A549 (cell line): ENCODE measurements around the gene C19orf12. TPM values are rescaled to one million over a fixed set of nuclear protein-coding genes. Genes with fewer than 3 reads are reported as not detected.

Source experiments
- ATAC-seq, 2 experiments: fragments of 200-7000 bp in 1 of 2; fragments of >200 bp in 1 of 2; cut with Nextera tagmentation in 1 of 2; cut with Tn5 transposase in 1 of 2; 3 replicates each; pipeline versions ENCODE4 v1.8.0 to v1.9.1; 2018 to 2020; ENCODE audit warnings: mild to moderate bottlenecking in 1 of 2, moderate library complexity in 1 of 2
- CTCF ChIA-PET: fragments of 300-600 bp; sonication (Branson Sonifier 250); formaldehyde crosslinking; extraction: SDS; loops from one replicate; lab custom pipeline; 2021; ENCODE audit warnings: antibody characterized with exemption, inconsistent platforms; lab: Yijun Ruan, JAX
- POLR2A ChIA-PET: fragments of 350-600 bp; formaldehyde crosslinking; extraction: SDS; loops from one replicate; lab custom pipeline; 2021; ENCODE audit warnings: antibody characterized with exemption, inconsistent platforms; lab: Yijun Ruan, JAX
- DNase-seq, 2 experiments: peaks; one replicate each; pipeline versions ENCODE4 v3.0.0 to v3.0.0-alpha.2; 2011 to 2016; ENCODE audit warnings: low read depth in 1 of 2, low spot score in 1 of 2
- FAIRE-seq: peaks from 2 replicates; lab custom pipeline; 2011; peaks lifted over from hg19 to GRCh38; lab: Jason Lieb, UNC
- H3K27ac ChIP-seq, 2 experiments: fragments of >200 bp; sonication (Bioruptor Twin); formaldehyde crosslinking; 3 replicates each; pipeline ENCODE4 v1.5.1; 2016 to 2017
- H3K4me1 ChIP-seq: fragments of >200 bp; sonication (Bioruptor Twin); formaldehyde crosslinking; 3 replicates; pipeline ENCODE4 v1.6.1; 2016
- H3K4me2 ChIP-seq: fragments of >200 bp; sonication (Bioruptor Twin); formaldehyde crosslinking; 3 replicates; pipeline ENCODE4 v1.6.1; 2016
- H3K4me3 ChIP-seq: fragments of >200 bp; sonication (Bioruptor Twin); formaldehyde crosslinking; 3 replicates; pipeline ENCODE4 v1.5.1; 2016
- H3K9me3 ChIP-seq: fragments of >200 bp; sonication (Bioruptor Twin); formaldehyde crosslinking; 3 replicates; pipeline ENCODE4 v1.6.1; 2016
- ATOH8 ChIP-seq: fragments of 250-450 bp; sonication (Bioruptor Pico); IDR thresholded peaks from 2 replicates; pipeline ENCODE4 v1.5.0; 2020; ENCODE audit warnings: low read depth, mild to moderate bottlenecking, moderate library complexity
- BCL3 ChIP-seq: fragments of >200 bp; sonication (Bioruptor Twin); formaldehyde crosslinking; IDR thresholded peaks from 3 replicates; pipeline ENCODE4 v1.6.1; 2016
- BHLHE40 ChIP-seq: IDR thresholded peaks from 2 replicates; pipeline ENCODE4 v1.6.1; 2012; ENCODE audit warnings: low read depth, low read length, inconsistent platforms
- CBX2 ChIP-seq: fragments of 200-600 bp; sonication (generic); IDR thresholded peaks from 2 replicates; pipeline ENCODE4 v1.6.1; 2016; ENCODE audit warnings: low read depth, mild to moderate bottlenecking, borderline replicate concordance
- CEBPB ChIP-seq, 2 experiments: fragments of >200 bp in 1 of 2; sonication (Bioruptor Twin) in 1 of 2; formaldehyde crosslinking in 1 of 2; IDR thresholded peaks; 2 replicates each; pipeline ENCODE4 v1.6.1; 2012 to 2016
- CHD2 ChIP-seq: fragments of 150-350 bp; IDR thresholded peaks from 2 replicates; pipeline ENCODE4 v1.6.1; 2014; ENCODE audit warnings: low read length; ENCODE audit not compliant: partially characterized antibody
- E2F6 ChIP-seq: IDR thresholded peaks from 2 replicates; pipeline ENCODE4 v1.6.1; 2012; ENCODE audit warnings: low read depth, borderline replicate concordance
- EP300 ChIP-seq, 2 experiments: fragments of >200 bp; sonication (Bioruptor Twin); formaldehyde crosslinking; IDR thresholded peaks; 2 replicates in 1 of 2; 3 replicates in 1 of 2; pipeline ENCODE4 v1.6.1; 2016 to 2017
- ESRRA ChIP-seq: fragments of 150-350 bp; IDR thresholded peaks from 2 replicates; pipeline ENCODE4 v1.6.1; 2014; ENCODE audit warnings: mild to moderate bottlenecking, low read length, borderline replicate concordance
- FOSB ChIP-seq: fragments of 250-450 bp; sonication (Bioruptor Pico); IDR thresholded peaks from 2 replicates; pipeline ENCODE4 v1.5.0; 2020; ENCODE audit warnings: mild to moderate bottlenecking, moderate library complexity
- FOSL2 ChIP-seq, 2 experiments: fragments of 450-650 bp in 1 of 2; fragments of >200 bp in 1 of 2; sonication (Bioruptor Twin) in 1 of 2; formaldehyde crosslinking; IDR thresholded peaks; 2 replicates each; pipeline versions ENCODE4 v1.5.0 to v1.6.1; 2016 to 2020; ENCODE audit warnings: mild to moderate bottlenecking in 1 of 2, moderate library complexity in 1 of 2
- FOXS1 ChIP-seq: fragments of 250-450 bp; sonication (Bioruptor Pico); IDR thresholded peaks from 2 replicates; pipeline ENCODE4 v1.5.0; 2020; ENCODE audit warnings: mild to moderate bottlenecking, moderate library complexity
- HDAC2 ChIP-seq: fragments of 200-600 bp; sonication (generic); IDR thresholded peaks from 2 replicates; pipeline ENCODE4 v1.6.1; 2016
- HES2 ChIP-seq: fragments of >200 bp; sonication (Bioruptor Twin); formaldehyde crosslinking; IDR thresholded peaks from 2 replicates; pipeline ENCODE4 v1.6.1; 2016
- HMGXB4 ChIP-seq: fragments of 250-450 bp; sonication (Bioruptor Pico); IDR thresholded peaks from 2 replicates; pipeline ENCODE4 v1.5.0; 2021; ENCODE audit warnings: mild to moderate bottlenecking, moderate library complexity, borderline replicate concordance
- HOXA7 ChIP-seq: fragments of 250-450 bp; sonication (Bioruptor Pico); IDR thresholded peaks from 2 replicates; pipeline ENCODE4 v1.5.0; 2020; ENCODE audit warnings: mild to moderate bottlenecking, moderate library complexity
- HOXB5 ChIP-seq: fragments of 250-450 bp; sonication (Bioruptor Pico); IDR thresholded peaks from 2 replicates; pipeline ENCODE4 v1.5.0; 2020; ENCODE audit warnings: mild to moderate bottlenecking, moderate library complexity
- JUN ChIP-seq, 2 experiments: fragments of >200 bp; sonication (Bioruptor Twin); formaldehyde crosslinking; IDR thresholded peaks; 2 replicates in 1 of 2; 3 replicates in 1 of 2; pipeline ENCODE4 v1.6.1; 2016 to 2017
- KDM1A ChIP-seq: fragments of 200-600 bp; sonication (generic); IDR thresholded peaks from 2 replicates; pipeline ENCODE4 v1.6.1; 2016; ENCODE audit warnings: low read depth, mild to moderate bottlenecking
- KDM5A ChIP-seq: fragments of 200-600 bp; sonication (generic); IDR thresholded peaks from 2 replicates; pipeline ENCODE4 v1.6.1; 2016; ENCODE audit warnings: antibody characterized with exemption, mild to moderate bottlenecking
- MYC ChIP-seq: IDR thresholded peaks from 2 replicates; pipeline ENCODE4 v1.6.1; 2012; ENCODE audit warnings: mild to moderate bottlenecking, inconsistent platforms, low read length, improper control_type of control experiment, borderline replicate concordance
- NFE2L2 ChIP-seq: fragments of 150-350 bp; conservative IDR thresholded peaks from 2 replicates; pipeline ENCODE4 v1.6.1; 2014; ENCODE audit warnings: low read length
- PHF8 ChIP-seq: fragments of 200-600 bp; sonication (generic); IDR thresholded peaks from 2 replicates; pipeline ENCODE4 v1.6.1; 2016; ENCODE audit warnings: low read depth, mild to moderate bottlenecking, antibody characterized with exemption, moderate library complexity, borderline replicate concordance
- POLR2A ChIP-seq: IDR thresholded peaks from 2 replicates; pipeline ENCODE4 v1.6.1; 2012; ENCODE audit warnings: mild to moderate bottlenecking, low read length
- POLR2AphosphoS2 ChIP-seq: conservative IDR thresholded peaks from 2 replicates; pipeline ENCODE4 v1.6.1; 2012; ENCODE audit warnings: low read length, improper control_type of control experiment, inconsistent platforms
- RARB ChIP-seq: fragments of 250-450 bp; sonication (Bioruptor Pico); IDR thresholded peaks from 2 replicates; pipeline ENCODE4 v1.8.0; 2021; ENCODE audit warnings: mild to moderate bottlenecking, moderate library complexity
- RCOR1 ChIP-seq: fragments of 150-350 bp; IDR thresholded peaks from 2 replicates; pipeline ENCODE4 v1.6.1; 2014; ENCODE audit warnings: antibody characterized with exemption, low read length, low read depth
- RFX5 ChIP-seq: fragments of 450-650 bp; IDR thresholded peaks from 2 replicates; pipeline ENCODE4 v1.7.1; 2014; ENCODE audit warnings: antibody characterized with exemption, mild to moderate bottlenecking, moderate library complexity
- RNF2 ChIP-seq: fragments of 200-600 bp; sonication (generic); IDR thresholded peaks from 2 replicates; pipeline ENCODE4 v1.6.1; 2016; ENCODE audit warnings: low read depth, mild to moderate bottlenecking, antibody characterized with exemption, moderate library complexity, borderline replicate concordance
- SREBF2 ChIP-seq: fragments of 450-650 bp; IDR thresholded peaks from 2 replicates; pipeline ENCODE4 v1.6.1; 2014; ENCODE audit warnings: mild to moderate bottlenecking, moderate library complexity
- TFCP2L1 ChIP-seq: fragments of 250-450 bp; sonication (Bioruptor Pico); IDR thresholded peaks from 2 replicates; pipeline ENCODE4 v1.5.0; 2021; ENCODE audit warnings: mild to moderate bottlenecking
- TP53 ChIP-seq: fragments of 250-450 bp; sonication (Bioruptor Pico); IDR thresholded peaks from 2 replicates; pipeline ENCODE4 v1.5.0; 2021; ENCODE audit warnings: mild to moderate bottlenecking, moderate library complexity
- USF2 ChIP-seq: fragments of 450-650 bp; IDR thresholded peaks from 2 replicates; pipeline ENCODE4 v1.6.1; 2014; ENCODE audit warnings: antibody characterized with exemption
- ZC3H11A ChIP-seq: fragments of 450-650 bp; IDR thresholded peaks from 2 replicates; pipeline ENCODE4 v1.6.1; 2014; ENCODE audit warnings: antibody characterized with exemption, mild to moderate bottlenecking
- ZNF302 ChIP-seq: fragments of 250-450 bp; sonication (Bioruptor Pico); IDR thresholded peaks from 2 replicates; pipeline ENCODE4 v1.9.0; 2021; ENCODE audit warnings: inconsistent platforms, mild to moderate bottlenecking, moderate library complexity
- ZSCAN20 ChIP-seq: fragments of 250-450 bp; sonication (Bioruptor Pico); IDR thresholded peaks from 2 replicates; pipeline ENCODE4 v1.8.0; 2022; ENCODE audit warnings: mild to moderate bottlenecking, moderate library complexity
- WGBS: methylation state at CpG from one replicate; pipeline ENCODE4 v1.1.6; 2017; ENCODE audit errors: missing lambda C conversion rate; 5-methylcytosine and 5-hydroxymethylcytosine counted together
- polyA minus RNA-seq: library from RNA; depleted of rRNA, polyadenylated mRNA; stranded (reverse); fragments of >200 nt; gene quantifications from 2 replicates; pipeline ENCODE4 v1.2.3, GENCODE V29; 2011; rRNA and poly(A)+ RNA removed
- polyA plus RNA-seq, 4 experiments: library from polyadenylated mRNA; depleted of rRNA in 3 of 4; stranded (reverse); fragments of >200 nt; fragmentation: RNase III in 1 of 4; extraction: RNeasy Plus Mini Kit Qiagen cat#74134 plus additional on column Dnase treatment in 1 of 4; gene quantifications; 2 replicates in 3 of 4; 3 replicates in 1 of 4; pipeline ENCODE4 v1.2.3, GENCODE V29; 2011 to 2017

C19orf12 gene
- 33.6 and 34.3 TPM in 2 replicates for polyA plus RNA-seq (2011; rRNA removed)
- polyA plus RNA-seq (2012; cell fraction: cytosol; rRNA removed), result 30.8 and 40.5 TPM in 2 replicates
- polyA plus RNA-seq (2012; cell fraction: nucleus; rRNA removed), result 35.7 and 36.4 TPM in 2 replicates
- 35.2 to 36.1 TPM (median 35.2 TPM) in 3 replicates for polyA plus RNA-seq (2017; fragmentation: RNase III; extraction: RNeasy Plus Mini Kit Qiagen cat#74134 plus additional on column Dnase treatment)
- 11.6 and 15.1 TPM in 2 replicates for polyA minus RNA-seq

- FAIRE-seq (no peak), ATAC-seq (peak; percentile 83 to 86), DNase-seq (peak; percentile 63 to 77)
- ChIA-PET CTCF (interaction anchor here (0.9 to 14.1 kb wide), 15 partner anchors 15 to 181 kb away, joined by 3 to 490 read pairs (median 24); partner anchors contain the start of genes PLEKHF1 and POP4), POLR2A (interaction anchor here (0.5 to 7.2 kb wide), 16 partner anchors 9 to 108 kb away, joined by 3 to 110 read pairs (median 3); partner anchors contain the start of genes PLEKHF1 and POP4)
- under 1% methylated on average over 36 of the region's 72 CpGs for WGBS
- no peaks in the 10 kb centered on the region for H3K9me3 ChIP-seq
- peak within 1 kb of the TSS; percentile 91 to 93 for H3K27ac ChIP-seq
- H3K4me1 ChIP-seq, result peaks cover 21% of the 10 kb centered on the region
- H3K4me2 ChIP-seq, result peak within 1 kb of the TSS; percentile 89
- peak within 1 kb of the TSS; percentile 82 for H3K4me3 ChIP-seq
- TF ChIP-seq NFE2L2, result no peak
- peak; percentile 84 for TF ChIP-seq RARB (CRISPR knock-in tag)
- peak; percentile 100 for TF ChIP-seq PHF8
- no peak for TF ChIP-seq KDM5A
- TF ChIP-seq EP300 (IDR thresholded peaks at IDR 0.05), result no peak
- TF ChIP-seq HDAC2, result no peak
- TF ChIP-seq CBX2, result no peak
- TF ChIP-seq BCL3, result peak; percentile 99
- no peak for TF ChIP-seq RFX5
- no peak for TF ChIP-seq ZSCAN20 (CRISPR knock-in tag)
- TF ChIP-seq CEBPB (IDR thresholded peaks at IDR 0.05), result no peak
- TF ChIP-seq RCOR1, result no peak
- TF ChIP-seq ATOH8 (CRISPR knock-in tag), result no peak
- no peak for TF ChIP-seq KDM1A
- no peak for TF ChIP-seq CHD2
- TF ChIP-seq BHLHE40, result no peak
- no peak for TF ChIP-seq RNF2
- TF ChIP-seq POLR2AphosphoS2, result no peak
- no peak for TF ChIP-seq HOXA7
- TF ChIP-seq FOSL2 (IDR thresholded peaks at IDR 0.05), result no peak
- TF ChIP-seq FOSL2 (CRISPR knock-in tag; IDR thresholded peaks at IDR 0.05), result no peak
- TF ChIP-seq SREBF2, result no peak
- no peak for TF ChIP-seq USF2
- TF ChIP-seq ZNF302 (CRISPR knock-in tag), result no peak
- TF ChIP-seq E2F6, result no peak; the same call in none of the 2 replicates
- no peak for TF ChIP-seq FOSB
- TF ChIP-seq ZC3H11A, result no peak
- TF ChIP-seq JUN (IDR thresholded peaks at IDR 0.05), result peak; percentile 78 to 98
- TF ChIP-seq MYC, result peak; percentile 91
- no peak for TF ChIP-seq TFCP2L1 (CRISPR knock-in tag)
- peak; percentile 43; the same call in 1 of the 2 replicates for TF ChIP-seq HMGXB4 (CRISPR knock-in tag)
- TF ChIP-seq TP53, result peak; percentile 64; the same call in 1 of the 2 replicates
- no peak for TF ChIP-seq FOXS1 (CRISPR knock-in tag)
- no peak for TF ChIP-seq HOXB5 (CRISPR knock-in tag)
- TF ChIP-seq ESRRA, result no peak
- TF ChIP-seq HES2, result no peak
- TF ChIP-seq POLR2A, result peak; percentile 93
Measured at GRCh38 chr19:29714953-29715700, at the start of gene C19orf12. C19orf12 (minus strand) TSS chr19:29715261; CDS start chr19:29708413, 6,848 bp downstream.
